ENCODE measurements around the gene OR52K1.
"Not testable (repeated sequence)": the region's sequence is repeated elsewhere in the genome, so short reads cannot be mapped to it uniquely, and the experiment has no call there.

The OR52K1 gene
- total RNA-seq: 0 reads per million in 2 experiments

GRCh38 chr11:4482445-4482844 lies at the start of gene OR52K1:
Gene OR52K1 (plus strand): TSS chr11:4482646. CDS start chr11:4488901, 6,255 bp downstream.
- DNase-seq (ENCODE audit: low read depth): no peak

- DNase-seq (ENCODE audit: low read depth): no peak
Measured at GRCh38 chr11:4433856-4434255, 48.6 kb upstream of the OR52K1 start.

DNA sequence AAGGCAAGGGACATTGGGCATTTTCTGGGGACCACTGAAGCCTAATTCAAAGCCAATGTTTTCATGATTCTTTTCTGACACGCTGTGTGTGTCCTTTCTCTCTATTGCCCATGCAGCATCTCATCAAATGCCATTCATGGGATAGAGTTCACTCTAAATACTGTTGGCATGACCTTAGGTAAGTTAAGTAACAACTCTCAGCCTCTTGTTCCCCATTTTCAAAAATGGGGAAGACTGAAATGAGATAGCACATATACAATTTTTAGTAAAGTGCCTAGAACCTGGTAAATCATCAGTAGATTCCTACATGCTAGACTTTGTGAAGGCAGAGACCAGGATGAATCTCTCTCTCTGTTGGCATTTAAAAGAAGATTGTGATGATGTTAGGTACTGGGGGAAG lies 46.0 kb upstream of the OR52K1 start:
- no peak for DNase-seq (ENCODE audit: low read depth)

DNA sequence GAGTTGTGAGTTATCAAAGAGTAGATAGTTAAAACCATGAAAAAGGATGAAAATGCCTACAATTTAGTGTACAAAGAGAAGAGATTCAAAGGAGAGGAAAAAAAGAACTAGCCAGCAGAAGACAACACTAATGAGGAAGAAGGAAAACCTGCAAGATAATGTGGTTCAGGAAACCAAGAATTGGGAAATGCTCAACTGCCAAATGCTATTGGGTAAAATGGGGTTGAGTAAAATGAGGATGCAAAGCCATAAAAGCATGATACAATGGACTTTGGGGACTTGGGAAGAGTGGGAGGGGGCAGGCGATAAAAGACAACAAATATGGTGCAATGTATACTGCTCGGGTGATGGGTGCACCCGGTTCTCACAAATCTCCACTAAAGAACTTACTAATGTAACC lies 40.9 kb upstream of the OR52K1 start:
- DNase-seq (ENCODE audit: low read depth): no peak

GRCh38 chr11:4443232-4443891 lies 39.1 kb upstream of the OR52K1 start:
- no peak for DNase-seq (ENCODE audit: low read depth)

DNA sequence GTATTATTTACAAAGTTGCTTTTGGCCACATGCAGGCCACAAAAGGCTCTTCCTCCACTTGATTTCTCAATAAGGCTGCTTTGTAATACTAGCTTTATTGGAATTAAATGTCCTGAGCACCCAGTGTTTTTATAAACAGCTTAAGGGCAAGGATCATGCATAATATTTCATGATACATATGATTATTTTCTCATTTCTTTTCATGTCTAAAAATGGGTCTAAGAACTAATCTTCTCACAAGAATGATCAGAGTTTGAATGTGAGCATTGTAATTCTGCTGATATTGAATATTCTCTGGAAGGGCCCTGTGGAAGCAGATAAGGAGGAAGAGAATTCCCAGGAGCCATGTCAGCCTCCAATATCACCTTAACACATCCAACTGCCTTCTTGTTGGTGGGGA lies 33.5 kb upstream of the OR52K1 start, which contains the start of gene OR52K2:
Gene OR52K2, plus strand, starts transcription at position 301 of the 400 bp plus-strand sequence. Its CDS starts 45 bp downstream, at position 346.
- DNase-seq (ENCODE audit: low read depth): no peak

- DNase-seq (ENCODE audit: low read depth): no peak
Measured at GRCh38 chr11:4453118-4453517, 29.3 kb upstream of the OR52K1 start.

GRCh38 chr11:4454021-4454420 lies 28.4 kb upstream of the OR52K1 start:
- no peak for DNase-seq (ENCODE audit: low read depth)

GRCh38 chr11:4455419-4455818 lies 27.0 kb upstream of the OR52K1 start:
- DNase-seq (ENCODE audit: low read depth): no peak

DNA sequence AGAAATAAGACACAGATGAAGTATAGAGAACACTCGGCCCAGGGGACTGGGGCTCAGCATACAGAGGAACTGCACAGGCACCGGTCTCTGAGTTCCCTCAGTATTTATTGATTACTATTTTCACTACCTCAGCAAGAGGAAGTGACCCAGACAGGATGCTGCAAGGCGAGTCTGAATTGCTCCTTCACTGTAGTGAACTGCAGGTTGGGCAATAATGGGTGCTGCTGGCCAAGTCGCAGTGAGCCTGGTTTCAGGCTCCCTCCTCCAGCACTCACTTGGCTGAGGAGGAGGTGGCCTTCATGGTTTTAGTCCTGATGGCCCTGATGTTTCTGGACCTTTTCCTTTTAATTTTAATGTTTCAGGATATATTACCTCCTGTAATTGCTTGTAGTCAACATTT lies 22.9 kb upstream of the OR52K1 start:
- DNase-seq (ENCODE audit: low read depth): no peak

GRCh38 chr11:4460151-4460550 lies 22.3 kb upstream of the OR52K1 start:
- no peak for DNase-seq (ENCODE audit: low read depth)

- DNase-seq (ENCODE audit: low read depth): no peak
Measured at GRCh38 chr11:4464216-4465159, 18.0 kb upstream of the OR52K1 start.

DNA sequence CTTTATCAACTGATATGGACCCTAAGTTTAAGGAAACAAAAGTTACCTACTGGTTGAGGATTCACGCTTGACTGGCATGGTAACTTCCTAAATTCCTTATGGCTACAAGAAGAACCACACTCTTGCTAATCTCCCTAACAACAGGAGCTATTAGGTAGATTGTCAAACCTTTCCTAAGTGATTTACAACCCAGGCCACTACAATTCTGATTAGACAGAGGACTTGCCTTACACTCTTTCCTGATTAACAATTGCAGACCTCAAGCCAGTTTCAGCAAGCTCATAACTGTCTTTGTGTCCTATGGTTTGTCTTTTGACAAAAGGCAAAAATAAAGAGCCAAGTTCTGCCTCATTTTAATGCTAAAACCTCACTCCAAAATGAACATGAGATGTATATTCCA lies 17.0 kb upstream of the OR52K1 start:
- DNase-seq (ENCODE audit: low read depth): no peak

GRCh38 chr11:4466131-4466870 lies 16.1 kb upstream of the OR52K1 start:
- DNase-seq (ENCODE audit: low read depth): no peak

GRCh38 chr11:4466871-4467442 lies 15.5 kb upstream of the OR52K1 start:
- no peak for DNase-seq (ENCODE audit: low read depth)

GRCh38 chr11:4467811-4468606 lies 14.4 kb upstream of the OR52K1 start:
- no peak for DNase-seq (ENCODE audit: low read depth)

- no peak for DNase-seq (ENCODE audit: low read depth)
Measured at GRCh38 chr11:4479644-4480043, 2.8 kb upstream of the OR52K1 start.

- no peak for DNase-seq (ENCODE audit: low read depth)
Measured at GRCh38 chr11:4480577-4481239, 1.7 kb upstream of the OR52K1 start.

GRCh38 chr11:4481240-4481582 lies 1.2 kb upstream of the OR52K1 start:
- no peak for DNase-seq (ENCODE audit: low read depth)

DNA sequence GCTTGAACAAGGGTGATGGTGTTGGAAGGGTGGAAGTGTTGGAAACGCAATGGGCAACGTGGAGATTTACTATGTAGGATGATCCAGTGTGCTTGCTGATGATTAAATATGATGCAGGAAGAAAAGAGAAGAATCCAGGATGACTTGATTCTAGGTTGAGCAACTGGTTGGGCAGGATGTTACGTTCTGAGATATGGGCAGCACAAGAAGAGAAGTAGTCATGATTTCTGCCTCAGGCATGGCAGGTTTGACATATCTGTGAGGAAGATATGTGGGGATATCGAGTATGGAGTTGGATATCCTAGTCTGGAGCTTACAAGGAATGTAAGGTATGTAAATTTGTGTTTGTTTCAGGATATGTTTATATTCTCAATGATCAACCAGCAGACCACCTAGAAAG lies 1.9 kb downstream of the OR52K1 start:
- DNase-seq (ENCODE audit: low read depth): no peak

DNA sequence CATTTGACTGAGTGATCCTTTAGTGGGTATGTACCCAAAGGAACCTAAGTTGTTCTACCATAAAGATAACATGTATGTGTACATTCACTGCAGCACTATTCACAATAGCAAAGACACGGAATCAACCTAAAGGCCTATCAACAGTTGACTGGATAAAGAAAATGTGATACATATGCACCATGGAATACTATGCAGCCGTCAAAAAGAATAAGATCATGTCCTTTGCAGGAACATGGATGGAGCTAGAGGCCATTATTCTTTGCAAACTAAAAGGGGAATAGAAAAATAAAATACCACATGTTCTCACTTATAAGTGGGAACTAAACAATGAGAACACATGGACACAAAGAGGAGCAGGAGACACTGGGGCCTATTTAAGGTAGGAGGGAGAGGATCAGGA lies 9.0 kb downstream of the OR52K1 start:
- not testable (repeated sequence) for DNase-seq (ENCODE audit: low read depth)
